Measurements from ENCODE around the gene STMN3. TPM values are rescaled to one million over a fixed set of nuclear protein-coding genes. Genes with fewer than 3 reads are reported as not detected.

Gene STMN3
- total RNA-seq, 4 donors from 2014 or later, result 0.51 to 1.9 (median 0.88) TPM

GRCh38 chr20:63620991-63621390 is 32.2 kb downstream of the STMN3 start:
- DNase-seq (no peak), ATAC-seq (no peak)
- peaks cover 5 to 6% of the 10 kb centered on the region in 2 donors for H3K4me1 ChIP-seq
- in situ Hi-C loops (cut with MboI; ENCODE audit: low sequenced_read_pairs in 4 of 4) (no loop called here), intact Hi-C loops (cut with DNase I; ENCODE audit: low total_unique reads) (loop anchor here (10.0 kb wide), 2 partner anchors 244 to 444 kb away; partner anchors contain the start of genes ABHD16B, TCEA2 and TPD52L2)
- TF ChIP-seq POLR2A (IDR thresholded peaks at IDR 0.05) (no peak), CTCF (IDR thresholded peaks at IDR 0.05 in 4 of 5, conservative IDR thresholded peaks at IDR 0.05 in 1 of 5) (no peak)
- no peak overlapping the region for H3K4me3 ChIP-seq
- no peak overlapping the region for H3K27ac ChIP-seq
- H3K9me3 ChIP-seq, result no peaks in the 10 kb centered on the region
- H3K36me3 ChIP-seq, result peaks cover 0 to 29% of the 10 kb centered on the region in 2 donors
- H3K27me3 ChIP-seq, result no peaks in the 10 kb centered on the region

GRCh38 chr20:63619505-63619904 is 33.7 kb downstream of the STMN3 start:
- Histone ChIP-seq H3K27me3 (no peaks in the 10 kb centered on the region), H3K4me1 (no peaks in the 10 kb centered on the region), H3K36me3 (peaks cover 0 to 41% of the 10 kb centered on the region in 2 donors), H3K9me3 (no peaks in the 10 kb centered on the region), H3K4me3 (no peak overlapping the region), H3K27ac (no peak overlapping the region)
- intact Hi-C loops (cut with DNase I; ENCODE audit: low total_unique reads), result no loop called here
- TF ChIP-seq CTCF (IDR thresholded peaks at IDR 0.05 in 4 of 5, conservative IDR thresholded peaks at IDR 0.05 in 1 of 5) (no peak), POLR2A (IDR thresholded peaks at IDR 0.05) (no peak)
- DNase-seq (no peak), ATAC-seq (no peak)
- in situ Hi-C loops (cut with MboI; ENCODE audit: low sequenced_read_pairs in 4 of 4), result no loop called here

- TF ChIP-seq CTCF (IDR thresholded peaks at IDR 0.05 in 4 of 5, conservative IDR thresholded peaks at IDR 0.05 in 1 of 5) (no peak), POLR2A (IDR thresholded peaks at IDR 0.05) (no peak)
- Histone ChIP-seq H3K27me3 (no peaks in the 10 kb centered on the region), H3K36me3 (peaks cover 0 to 41% of the 10 kb centered on the region in 2 donors), H3K9me3 (no peaks in the 10 kb centered on the region), H3K4me3 (no peak overlapping the region), H3K4me1 (no peaks in the 10 kb centered on the region), H3K27ac (no peak overlapping the region)
- no peak for ATAC-seq
- DNase-seq, result no peak
- intact Hi-C loops (cut with DNase I; ENCODE audit: low total_unique reads) (no loop called here), in situ Hi-C loops (cut with MboI; ENCODE audit: low sequenced_read_pairs in 4 of 4) (no loop called here)
Observed at GRCh38 chr20:63619086-63619485, 34.1 kb downstream of the STMN3 start.

- Histone ChIP-seq H3K27me3 (no peaks in the 10 kb centered on the region), H3K27ac (no peak overlapping the region), H3K36me3 (peaks cover 0 to 41% of the 10 kb centered on the region in 2 donors), H3K9me3 (no peaks in the 10 kb centered on the region), H3K4me1 (no peaks in the 10 kb centered on the region), H3K4me3 (no peak overlapping the region)
- in situ Hi-C loops (cut with MboI; ENCODE audit: low sequenced_read_pairs in 4 of 4) (no loop called here), intact Hi-C loops (cut with DNase I; ENCODE audit: low total_unique reads) (no loop called here)
- no peak for TF ChIP-seq CTCF (IDR thresholded peaks at IDR 0.05 in 4 of 5, conservative IDR thresholded peaks at IDR 0.05 in 1 of 5)
- TF ChIP-seq POLR2A (IDR thresholded peaks at IDR 0.05), result no peak
- no peak for DNase-seq
- no peak for ATAC-seq
Observed at GRCh38 chr20:63618291-63618980, 34.8 kb downstream of the STMN3 start.

All from gastrocnemius medialis (tissue), 4 donors.